ENCODE results near the gene RNF227.
"Not testable (repeated sequence)": the region's sequence is repeated elsewhere in the genome, so short reads cannot be mapped to it uniquely, and the experiment has no call there.

The RNF227 gene

GRCh38 chr17:7882629-7883028 lies 33.5 kb downstream of the RNF227 start:
- H3K9ac ChIP-seq (ENCODE audit: low read length in 2 of 2): no peak overlapping the region
- H3K36me3 ChIP-seq (ENCODE audit: control insufficient read depth in 2 of 2, insufficient read depth in 2 of 2, low read length in 2 of 2): no peaks in the 10 kb centered on the region
- H3K9me3 ChIP-seq (ENCODE audit: control insufficient read depth in 2 of 2, low read length in 2 of 2): no peaks in the 10 kb centered on the region
- H3K4me1 ChIP-seq (ENCODE audit: control insufficient read depth, insufficient read depth, low read length): peaks cover 22% of the 10 kb centered on the region
- peak overlapping the region in 1 of 2 donors; percentile 31 for H3K4me3 ChIP-seq (ENCODE audit: low read length in 2 of 2)
- H3K27me3 ChIP-seq (ENCODE audit: control insufficient read depth in 1 of 2, insufficient read depth in 2 of 2, low read length in 2 of 2): no peaks in the 10 kb centered on the region
- H3K27ac ChIP-seq (ENCODE audit: low read length): no peak overlapping the region

GRCh38 chr17:7882068-7882467 lies 34.0 kb downstream of the RNF227 start:
- Histone ChIP-seq H3K9ac (ENCODE audit: low read length in 2 of 2) (no peak overlapping the region), H3K27me3 (ENCODE audit: control insufficient read depth in 1 of 2, insufficient read depth in 2 of 2, low read length in 2 of 2) (no peaks in the 10 kb centered on the region), H3K36me3 (ENCODE audit: control insufficient read depth in 2 of 2, insufficient read depth in 2 of 2, low read length in 2 of 2) (no peaks in the 10 kb centered on the region), H3K9me3 (ENCODE audit: control insufficient read depth in 2 of 2, low read length in 2 of 2) (no peaks in the 10 kb centered on the region), H3K4me1 (ENCODE audit: control insufficient read depth, insufficient read depth, low read length) (peaks cover 16% of the 10 kb centered on the region), H3K27ac (ENCODE audit: low read length) (peak overlapping the region; percentile 31), H3K4me3 (ENCODE audit: low read length in 2 of 2) (no peak overlapping the region)

- H3K27ac ChIP-seq (ENCODE audit: low read length): no peak overlapping the region
- no peaks in the 10 kb centered on the region for H3K9me3 ChIP-seq (ENCODE audit: control insufficient read depth in 2 of 2, low read length in 2 of 2)
- no peak overlapping the region for H3K4me3 ChIP-seq (ENCODE audit: low read length in 2 of 2)
These were observed 34.6 kb downstream of the RNF227 start for GRCh38 chr17:7881276-7882054.

GRCh38 chr17:7880076-7880868 lies 35.8 kb downstream of the RNF227 start:
- H3K36me3 ChIP-seq (ENCODE audit: control insufficient read depth in 2 of 2, insufficient read depth in 2 of 2, low read length in 2 of 2): no peaks in the 10 kb centered on the region
- no peaks in the 10 kb centered on the region for H3K4me1 ChIP-seq (ENCODE audit: control insufficient read depth, insufficient read depth, low read length)
- H3K4me3 ChIP-seq (ENCODE audit: low read length in 2 of 2): no peak overlapping the region
- H3K27me3 ChIP-seq (ENCODE audit: control insufficient read depth in 1 of 2, insufficient read depth in 2 of 2, low read length in 2 of 2): no peaks in the 10 kb centered on the region
- no peak overlapping the region for H3K9ac ChIP-seq (ENCODE audit: low read length in 2 of 2)
- H3K9me3 ChIP-seq (ENCODE audit: control insufficient read depth in 2 of 2, low read length in 2 of 2): no peaks in the 10 kb centered on the region
- no peak overlapping the region for H3K27ac ChIP-seq (ENCODE audit: low read length)

More at GRCh38 chr17:7881276-7882054, 34.6 kb downstream of the RNF227 start:
- no peaks in the 10 kb centered on the region for H3K27me3 ChIP-seq (ENCODE audit: control insufficient read depth in 1 of 2, insufficient read depth in 2 of 2, low read length in 2 of 2)
- H3K9ac ChIP-seq (ENCODE audit: low read length in 2 of 2): no peak overlapping the region
- H3K36me3 ChIP-seq (ENCODE audit: control insufficient read depth in 2 of 2, insufficient read depth in 2 of 2, low read length in 2 of 2): no peaks in the 10 kb centered on the region
- peaks cover 10% of the 10 kb centered on the region for H3K4me1 ChIP-seq (ENCODE audit: control insufficient read depth, insufficient read depth, low read length)

GRCh38 chr17:7878234-7878633 lies 37.9 kb downstream of the RNF227 start:
- Histone ChIP-seq H3K9ac (ENCODE audit: low read length in 2 of 2) (no peak overlapping the region), H3K4me1 (ENCODE audit: control insufficient read depth, insufficient read depth, low read length) (no peaks in the 10 kb centered on the region), H3K27ac (ENCODE audit: low read length) (no peak overlapping the region), H3K27me3 (ENCODE audit: control insufficient read depth in 1 of 2, insufficient read depth in 2 of 2, low read length in 2 of 2) (no peaks in the 10 kb centered on the region), H3K36me3 (ENCODE audit: control insufficient read depth in 2 of 2, insufficient read depth in 2 of 2, low read length in 2 of 2) (no peaks in the 10 kb centered on the region), H3K4me3 (ENCODE audit: low read length in 2 of 2) (no peak overlapping the region), H3K9me3 (ENCODE audit: control insufficient read depth in 2 of 2, low read length in 2 of 2) (no peaks in the 10 kb centered on the region)

- no peaks in the 10 kb centered on the region for H3K27me3 ChIP-seq (ENCODE audit: control insufficient read depth in 1 of 2, insufficient read depth in 2 of 2, low read length in 2 of 2)
- H3K9ac ChIP-seq (ENCODE audit: low read length in 2 of 2): no peak overlapping the region
- H3K4me1 ChIP-seq (ENCODE audit: control insufficient read depth, insufficient read depth, low read length): no peaks in the 10 kb centered on the region
- no peak overlapping the region for H3K4me3 ChIP-seq (ENCODE audit: low read length in 2 of 2)
- H3K27ac ChIP-seq (ENCODE audit: low read length): no peak overlapping the region
- no peaks in the 10 kb centered on the region for H3K9me3 ChIP-seq (ENCODE audit: control insufficient read depth in 2 of 2, low read length in 2 of 2)
- H3K36me3 ChIP-seq (ENCODE audit: control insufficient read depth in 2 of 2, insufficient read depth in 2 of 2, low read length in 2 of 2): no peaks in the 10 kb centered on the region
These were observed 40.2 kb downstream of the RNF227 start for GRCh38 chr17:7875804-7876370.

- H3K27me3 ChIP-seq (ENCODE audit: control insufficient read depth in 1 of 2, insufficient read depth in 2 of 2, low read length in 2 of 2): no peaks in the 10 kb centered on the region
- H3K4me3 ChIP-seq (ENCODE audit: low read length in 2 of 2): no peak overlapping the region
- H3K36me3 ChIP-seq (ENCODE audit: control insufficient read depth in 2 of 2, insufficient read depth in 2 of 2, low read length in 2 of 2): no peaks in the 10 kb centered on the region
- no peak overlapping the region for H3K27ac ChIP-seq (ENCODE audit: low read length)
- no peaks in the 10 kb centered on the region for H3K9me3 ChIP-seq (ENCODE audit: control insufficient read depth in 2 of 2, low read length in 2 of 2)
- H3K4me1 ChIP-seq (ENCODE audit: control insufficient read depth, insufficient read depth, low read length): no peaks in the 10 kb centered on the region
- H3K9ac ChIP-seq (ENCODE audit: low read length in 2 of 2): no peak overlapping the region
These were observed 43.0 kb downstream of the RNF227 start for GRCh38 chr17:7873051-7873450.

- Histone ChIP-seq H3K27ac (ENCODE audit: low read length) (no peak overlapping the region), H3K4me3 (ENCODE audit: low read length in 2 of 2) (no peak overlapping the region), H3K4me1 (ENCODE audit: control insufficient read depth, insufficient read depth, low read length) (no peaks in the 10 kb centered on the region), H3K9ac (ENCODE audit: low read length in 2 of 2) (no peak overlapping the region), H3K27me3 (ENCODE audit: control insufficient read depth in 1 of 2, insufficient read depth in 2 of 2, low read length in 2 of 2) (no peaks in the 10 kb centered on the region), H3K9me3 (ENCODE audit: control insufficient read depth in 2 of 2, low read length in 2 of 2) (no peaks in the 10 kb centered on the region), H3K36me3 (ENCODE audit: control insufficient read depth in 2 of 2, insufficient read depth in 2 of 2, low read length in 2 of 2) (peaks cover 0 to 7% of the 10 kb centered on the region in 2 donors)
These were observed 48.2 kb downstream of the RNF227 start for GRCh38 chr17:7867881-7868329.

- Histone ChIP-seq H3K27me3 (ENCODE audit: control insufficient read depth in 1 of 2, insufficient read depth in 2 of 2, low read length in 2 of 2) (no peaks in the 10 kb centered on the region), H3K27ac (ENCODE audit: low read length) (no peak overlapping the region), H3K4me1 (ENCODE audit: control insufficient read depth, insufficient read depth, low read length) (no peaks in the 10 kb centered on the region), H3K4me3 (ENCODE audit: low read length in 2 of 2) (no peak overlapping the region), H3K9me3 (ENCODE audit: control insufficient read depth in 2 of 2, low read length in 2 of 2) (no peaks in the 10 kb centered on the region), H3K36me3 (ENCODE audit: control insufficient read depth in 2 of 2, insufficient read depth in 2 of 2, low read length in 2 of 2) (peaks cover 0 to 14% of the 10 kb centered on the region in 2 donors), H3K9ac (ENCODE audit: low read length in 2 of 2) (no peak overlapping the region)
These were observed 51.0 kb downstream of the RNF227 start for GRCh38 chr17:7864995-7865650.

- peaks cover 3 to 14% of the 10 kb centered on the region in 2 donors for H3K36me3 ChIP-seq (ENCODE audit: control insufficient read depth in 2 of 2, insufficient read depth in 2 of 2, low read length in 2 of 2)
- H3K9me3 ChIP-seq (ENCODE audit: control insufficient read depth in 2 of 2, low read length in 2 of 2); H3K4me3 ChIP-seq (ENCODE audit: low read length in 2 of 2); H3K27ac ChIP-seq (ENCODE audit: low read length); H3K27me3 ChIP-seq (ENCODE audit: control insufficient read depth in 1 of 2, insufficient read depth in 2 of 2, low read length in 2 of 2); H3K9ac ChIP-seq (ENCODE audit: low read length in 2 of 2); H3K4me1 ChIP-seq (ENCODE audit: control insufficient read depth, insufficient read depth, low read length): not testable (repeated sequence)
These were observed 51.7 kb downstream of the RNF227 start for GRCh38 chr17:7864384-7864783.

Data from stomach smooth muscle (tissue), 2 donors.